Smooth muscle cell (in vitro differentiated cells): Measurements from ENCODE around the gene HPD. TPM values are rescaled to one million over a fixed set of nuclear protein-coding genes. Genes with fewer than 3 reads are reported as not detected.

Experiments
- DNase-seq: peaks from one replicate; lab custom pipeline; 2025; ENCODE audit not compliant: unreplicated experiment; lab: John Stamatoyannopoulos, UW
- H2AFZ ChIP-seq: fragments of 200-600 bp; sonication (generic); 2 replicates; pipeline ENCODE4 v1.6.0; 2016; ENCODE audit warnings: antibody characterized with exemption, low read depth, mild to moderate bottlenecking
- H3F3A ChIP-seq: fragments of 200-600 bp; sonication (generic); 2 replicates; pipeline ENCODE4 v1.6.0; 2017; ENCODE audit warnings: antibody characterized with exemption, low read depth
- H3K27ac ChIP-seq: fragments of 200-600 bp; sonication (generic); 2 replicates; pipeline ENCODE4 v1.5.1; 2016; ENCODE audit warnings: low read depth, mild to moderate bottlenecking
- H3K27me3 ChIP-seq: fragments of 200-600 bp; sonication (generic); 2 replicates; pipeline ENCODE4 v1.6.1; 2016; ENCODE audit warnings: low read depth, mild to moderate bottlenecking
- H3K36me3 ChIP-seq: fragments of 200-600 bp; sonication (generic); 2 replicates; pipeline ENCODE4 v1.5.1; 2016; ENCODE audit warnings: low read depth
- H3K4me1 ChIP-seq: fragments of 200-600 bp; sonication (generic); 2 replicates; pipeline ENCODE4 v1.5.1; 2016; ENCODE audit warnings: low read depth
- H3K4me2 ChIP-seq: fragments of 200-600 bp; sonication (generic); 2 replicates; pipeline ENCODE4 v1.6.0; 2016; ENCODE audit warnings: mild to moderate bottlenecking
- H3K4me3 ChIP-seq: fragments of 200-600 bp; sonication (generic); 2 replicates; pipeline ENCODE4 v1.5.1; 2016; ENCODE audit warnings: mild to moderate bottlenecking
- H3K79me2 ChIP-seq: fragments of 200-600 bp; sonication (generic); 2 replicates; pipeline ENCODE4 v1.6.0; 2016; ENCODE audit warnings: low read depth, mild to moderate bottlenecking
- H3K9ac ChIP-seq: fragments of 200-600 bp; sonication (generic); 2 replicates; pipeline ENCODE4 v1.6.0; 2016; ENCODE audit warnings: low read depth
- H3K9me3 ChIP-seq: fragments of 200-600 bp; sonication (generic); replicated peaks from 2 replicates; pipeline ENCODE4 v1.5.1; 2016; ENCODE audit warnings: low read depth
- H4K20me1 ChIP-seq: fragments of 200-600 bp; sonication (generic); 2 replicates; pipeline ENCODE4 v1.6.0; 2016; ENCODE audit warnings: low read depth
- WGBS: methylation state at CpG from one replicate; pipeline ENCODE4 v1.1.7; 2016; ENCODE audit warnings: low lambda C conversion rate; 5-methylcytosine and 5-hydroxymethylcytosine counted together
- polyA plus RNA-seq: library from polyadenylated mRNA; unstranded; fragments of >200 nt; fragmentation: Nextera tagmentation; extraction: Ambion mirVana; gene quantifications from 2 replicates; pipeline ENCODE4 v1.2.1, GENCODE V29; 2016
- total RNA-seq: library from RNA; depleted of rRNA; stranded (reverse); fragments of >200 nt; gene quantifications from 2 replicates; pipeline ENCODE4 v1.2.3, GENCODE V29; 2014
- TF ChIP-seq, protein P1 (sequence below): fragments of 200-600 bp; sonication (generic); IDR thresholded peaks from 2 replicates; pipeline ENCODE4 v1.5.1; 2017; ENCODE audit warnings: borderline replicate concordance, mild to moderate bottlenecking, antibody characterized with exemption; ENCODE audit not compliant: insufficient read depth, poor library complexity, severe bottlenecking

Gene HPD
- total and polyA plus RNA-seq, 2 experiments from 2014 or later = not detected

DNA sequence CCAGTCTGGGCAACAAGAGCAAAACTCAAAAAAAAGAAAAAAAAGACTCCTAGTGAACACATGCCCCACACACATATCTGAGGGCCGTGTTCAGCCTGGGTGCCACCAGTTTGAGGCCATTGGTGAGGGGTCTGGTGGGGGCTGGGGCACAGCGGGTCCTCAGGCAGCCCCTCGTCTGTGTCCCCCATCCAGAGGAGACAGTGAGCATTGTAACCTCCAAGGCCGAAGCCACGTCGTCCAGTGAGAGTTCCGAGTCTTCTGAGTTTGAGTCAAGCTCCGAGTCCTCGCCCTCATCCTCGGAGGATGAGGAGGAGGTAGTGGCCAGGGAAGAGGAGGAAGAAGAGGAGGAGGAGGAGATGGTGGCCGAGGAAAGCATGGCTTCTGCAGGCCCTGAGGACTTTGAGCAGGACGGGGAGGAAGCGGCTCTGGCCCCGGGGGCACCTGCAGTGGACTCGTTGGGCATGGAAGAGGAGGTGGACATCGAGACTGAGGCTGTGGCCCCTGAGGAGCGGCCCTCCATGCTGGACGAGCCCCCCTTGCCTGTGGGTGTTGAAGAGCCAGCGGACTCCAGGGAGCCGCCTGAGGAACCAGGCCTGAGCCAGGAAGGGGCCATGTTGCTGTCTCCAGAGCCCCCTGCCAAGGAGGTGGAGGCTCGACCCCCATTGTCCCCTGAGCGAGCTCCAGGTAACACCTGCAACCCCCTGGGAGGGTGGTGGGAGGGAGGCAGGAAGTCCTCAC lies 39.3 kb downstream of the HPD start:
- Histone ChIP-seq H3K36me3 (no peaks in the 10 kb centered on the region), H4K20me1 (peaks cover 23% of the 10 kb centered on the region), H3K9ac (no peak overlapping the region), H3K4me2 (no peak overlapping the region), H3K27ac (no peak overlapping the region), H3K4me1 (no peaks in the 10 kb centered on the region), H3F3A (no peaks in the 10 kb centered on the region), H3K79me2 (peaks cover 11% of the 10 kb centered on the region), H3K27me3 (no peaks in the 10 kb centered on the region), H3K9me3 (no peaks in the 10 kb centered on the region), H2AFZ (no peak overlapping the region), H3K4me3 (no peak overlapping the region)
- 94% methylated on average over 22 of the region's 22 CpGs for whole genome bisulfite sequencing
- TF ChIP-seq, protein P1, sequence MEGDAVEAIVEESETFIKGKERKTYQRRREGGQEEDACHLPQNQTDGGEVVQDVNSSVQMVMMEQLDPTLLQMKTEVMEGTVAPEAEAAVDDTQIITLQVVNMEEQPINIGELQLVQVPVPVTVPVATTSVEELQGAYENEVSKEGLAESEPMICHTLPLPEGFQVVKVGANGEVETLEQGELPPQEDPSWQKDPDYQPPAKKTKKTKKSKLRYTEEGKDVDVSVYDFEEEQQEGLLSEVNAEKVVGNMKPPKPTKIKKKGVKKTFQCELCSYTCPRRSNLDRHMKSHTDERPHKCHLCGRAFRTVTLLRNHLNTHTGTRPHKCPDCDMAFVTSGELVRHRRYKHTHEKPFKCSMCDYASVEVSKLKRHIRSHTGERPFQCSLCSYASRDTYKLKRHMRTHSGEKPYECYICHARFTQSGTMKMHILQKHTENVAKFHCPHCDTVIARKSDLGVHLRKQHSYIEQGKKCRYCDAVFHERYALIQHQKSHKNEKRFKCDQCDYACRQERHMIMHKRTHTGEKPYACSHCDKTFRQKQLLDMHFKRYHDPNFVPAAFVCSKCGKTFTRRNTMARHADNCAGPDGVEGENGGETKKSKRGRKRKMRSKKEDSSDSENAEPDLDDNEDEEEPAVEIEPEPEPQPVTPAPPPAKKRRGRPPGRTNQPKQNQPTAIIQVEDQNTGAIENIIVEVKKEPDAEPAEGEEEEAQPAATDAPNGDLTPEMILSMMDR = no peak
- no peak for DNase-seq

DNA sequence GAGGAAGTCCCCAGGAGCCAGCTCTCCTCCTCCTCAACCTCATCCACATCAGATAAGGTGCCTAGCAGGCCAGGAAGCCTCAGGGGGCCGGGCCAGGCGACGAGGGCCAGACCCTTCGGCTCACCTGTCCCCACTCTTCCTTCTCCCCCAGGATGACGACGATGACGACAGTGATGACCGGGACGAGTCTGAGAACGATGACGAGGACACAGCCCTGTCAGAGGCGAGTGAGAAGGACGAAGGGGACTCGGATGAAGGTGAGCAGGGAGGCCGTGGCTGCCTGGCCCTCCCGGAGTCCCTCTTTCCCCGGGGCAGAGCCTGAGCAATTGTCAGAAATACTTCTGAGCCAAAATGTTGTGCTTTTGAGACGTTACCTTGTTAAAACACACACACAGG lies 41.0 kb downstream of the HPD start:
- Histone ChIP-seq H3K9me3 (no peaks in the 10 kb centered on the region), H3K36me3 (no peaks in the 10 kb centered on the region), H3K79me2 (peaks cover 24% of the 10 kb centered on the region)

DNA sequence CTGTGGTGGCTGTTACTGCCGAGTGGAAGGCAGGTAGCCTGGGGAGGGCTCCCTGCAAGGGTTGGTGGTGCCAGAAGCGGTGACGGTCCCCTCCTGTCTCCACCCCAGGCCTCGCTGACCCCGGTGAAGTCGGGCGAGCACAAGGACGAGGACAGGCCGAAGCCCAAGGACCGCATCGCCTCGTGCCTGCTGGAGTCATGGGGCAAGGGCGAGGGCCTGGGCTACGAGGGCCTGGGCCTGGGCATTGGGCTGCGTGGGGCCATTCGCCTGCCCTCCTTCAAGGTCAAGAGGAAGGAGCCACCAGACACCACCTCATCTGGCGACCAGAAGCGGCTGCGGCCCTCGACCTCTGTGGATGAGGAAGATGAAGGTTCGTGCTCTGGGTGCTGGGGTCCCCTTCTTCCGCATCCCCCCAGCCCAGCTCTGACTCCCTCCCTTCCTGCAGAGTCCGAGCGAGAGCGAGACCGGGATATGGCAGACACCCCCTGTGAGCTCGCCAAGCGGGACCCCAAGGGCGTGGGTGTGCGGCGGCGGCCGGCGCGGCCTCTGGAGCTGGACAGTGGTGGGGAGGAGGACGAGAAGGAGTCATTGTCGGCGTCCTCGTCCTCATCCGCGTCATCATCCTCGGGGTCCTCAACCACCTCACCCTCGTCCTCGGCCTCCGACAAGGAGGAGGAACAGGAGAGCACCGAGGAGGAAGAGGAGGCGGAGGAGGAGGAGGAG lies 41.6 kb downstream of the HPD start:
- Histone ChIP-seq H3K9me3 (no peaks in the 10 kb centered on the region), H4K20me1 (peaks cover 44% of the 10 kb centered on the region), H3K4me1 (peaks cover 5% of the 10 kb centered on the region), H3K4me3 (no peak overlapping the region), H3K36me3 (no peaks in the 10 kb centered on the region), H2AFZ (no peak overlapping the region), H3K27ac (no peak overlapping the region), H3K79me2 (peaks cover 30% of the 10 kb centered on the region), H3K9ac (no peak overlapping the region), H3K4me2 (no peak overlapping the region), H3K27me3 (no peaks in the 10 kb centered on the region), H3F3A (no peaks in the 10 kb centered on the region)
- TF ChIP-seq, protein P1 = no peak
- DNase-seq = no peak
- WGBS = 97% methylated on average over 23 of the region's 47 CpGs

More for the DNA sequence above, 41.0 kb downstream of the HPD start:
- DNase-seq = no peak
- no peaks in the 10 kb centered on the region for H3F3A ChIP-seq
- H3K4me1 ChIP-seq = peaks cover 4% of the 10 kb centered on the region
- H3K4me3 ChIP-seq = no peak overlapping the region
- no peak overlapping the region for H3K9ac ChIP-seq
- H2AFZ ChIP-seq = no peak overlapping the region
- TF ChIP-seq, protein P1 = no peak
- H4K20me1 ChIP-seq = peaks cover 38% of the 10 kb centered on the region
- no peak overlapping the region for H3K4me2 ChIP-seq
- no peak overlapping the region for H3K27ac ChIP-seq
- no peaks in the 10 kb centered on the region for H3K27me3 ChIP-seq
- 96% methylated on average over 18 of the region's 18 CpGs for WGBS

DNA sequence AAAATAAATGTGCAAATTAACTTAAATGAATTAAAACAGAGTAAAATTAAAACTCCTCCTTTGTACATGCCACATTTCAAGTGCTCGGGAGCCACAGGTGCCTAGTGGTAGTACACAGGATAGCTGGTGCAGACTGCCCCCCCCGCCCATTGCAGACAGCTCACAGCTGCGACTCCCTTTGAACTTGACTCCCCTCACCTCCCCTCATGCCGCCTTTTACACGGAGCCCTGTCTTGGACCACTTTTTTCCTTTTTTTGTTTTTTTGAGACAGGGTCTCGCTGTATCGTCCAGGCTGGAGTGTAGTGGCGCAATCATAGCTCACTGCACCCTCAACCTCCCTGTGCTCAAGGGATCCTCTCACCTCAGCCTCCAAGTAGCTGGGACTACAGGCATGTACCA lies 43.4 kb downstream of the HPD start:
- no peak for DNase-seq
- Histone ChIP-seq H3K9ac (no peak overlapping the region), H3K9me3 (no peaks in the 10 kb centered on the region), H3F3A (peaks cover 11% of the 10 kb centered on the region), H3K27me3 (no peaks in the 10 kb centered on the region), H3K4me1 (peaks cover 11% of the 10 kb centered on the region), H2AFZ (no peak overlapping the region), H4K20me1 (peaks cover 60% of the 10 kb centered on the region), H3K79me2 (peaks cover 46% of the 10 kb centered on the region), H3K36me3 (no peaks in the 10 kb centered on the region), H3K27ac (no peak overlapping the region), H3K4me2 (no peak overlapping the region), H3K4me3 (no peak overlapping the region)
- TF ChIP-seq, protein P1 = no peak
- WGBS = 98% methylated on average over 8 of the region's 8 CpGs
